Keratinocyte (primary cell): ENCODE data around the gene FLVCR2. TPM values are rescaled to one million over a fixed set of nuclear protein-coding genes. Genes with fewer than 3 reads are reported as not detected.

Experiments
- DNase-seq: peaks from one replicate; pipeline ENCODE4 v3.0.0-alpha.2; 2011; ENCODE audit warnings: low read depth, missing footprints, low spot score
- FAIRE-seq: peaks from 2 replicates; lab custom pipeline; 2011; peaks lifted over from hg19 to GRCh38; lab: Jason Lieb, UNC
- H2AFZ ChIP-seq: 2 replicates; pipeline ENCODE4 v1.6.0; 2012; ENCODE audit warnings: low read length, control low read depth, inconsistent platforms; ENCODE audit not compliant: control insufficient read depth
- H3K27ac ChIP-seq: 2 replicates; pipeline ENCODE4 v1.5.1; 2011; ENCODE audit warnings: low read length; ENCODE audit not compliant: control insufficient read depth, insufficient read depth
- H3K27me3 ChIP-seq: 3 replicates; pipeline ENCODE4 v1.6.0; 2011; ENCODE audit warnings: low read length; ENCODE audit not compliant: control insufficient read depth, insufficient read depth; ENCODE audit errors: extremely low read depth
- H3K36me3 ChIP-seq, 2 experiments: 2 replicates in 1 of 2; 3 replicates in 1 of 2; pipeline ENCODE4 v1.5.1; 2011; ENCODE audit warnings: low read length in 2 of 2, mild to moderate bottlenecking in 1 of 2; ENCODE audit not compliant: control insufficient read depth in 2 of 2, insufficient read depth in 2 of 2; ENCODE audit errors: extremely low read depth in 1 of 2
- H3K4me1 ChIP-seq: 3 replicates; pipeline ENCODE4 v1.5.1; 2011; ENCODE audit warnings: low read length; ENCODE audit not compliant: control insufficient read depth, insufficient read depth; ENCODE audit errors: extremely low read depth
- H3K4me2 ChIP-seq: 3 replicates; pipeline ENCODE4 v1.6.0; 2011; ENCODE audit warnings: low read depth, low read length; ENCODE audit not compliant: control insufficient read depth, insufficient read depth; ENCODE audit errors: extremely low read depth
- H3K4me3 ChIP-seq, 3 experiments: fragments of 200-600 bp in 1 of 3; sonication (generic) in 1 of 3; 2 replicates in 2 of 3; 3 replicates in 1 of 3; pipeline ENCODE4 v1.5.1; 2011 to 2016; ENCODE audit warnings: low read length in 3 of 3, mild to moderate bottlenecking in 3 of 3, control low read depth in 2 of 3, inconsistent platforms in 1 of 3, low read depth in 1 of 3, mixed read lengths in 1 of 3, mixed run types in 1 of 3, moderate library complexity in 1 of 3; ENCODE audit not compliant: control insufficient read depth in 2 of 3, insufficient read depth in 2 of 3; ENCODE audit errors: extremely low read depth in 1 of 3
- H3K79me2 ChIP-seq: 2 replicates; pipeline ENCODE4 v1.6.0; 2012; ENCODE audit warnings: low read length; ENCODE audit not compliant: control insufficient read depth, insufficient read depth
- H3K9ac ChIP-seq: 3 replicates; pipeline ENCODE4 v1.6.0; 2011; ENCODE audit warnings: low read length; ENCODE audit not compliant: control insufficient read depth, insufficient read depth; ENCODE audit errors: extremely low read depth
- H3K9me1 ChIP-seq: 3 replicates; pipeline ENCODE4 v1.6.0; 2011; ENCODE audit warnings: low read length; ENCODE audit not compliant: control insufficient read depth, insufficient read depth; ENCODE audit errors: extremely low read depth
- H3K9me3 ChIP-seq: 2 replicates; pipeline ENCODE4 v1.5.1; 2012; ENCODE audit warnings: low read depth, low read length; ENCODE audit not compliant: control insufficient read depth
- H4K20me1 ChIP-seq: 3 replicates; pipeline ENCODE4 v1.6.0; 2011; ENCODE audit warnings: low read length; ENCODE audit not compliant: control insufficient read depth, insufficient read depth; ENCODE audit errors: extremely low read depth
- CTCF ChIP-seq, 3 experiments: IDR thresholded peaks in 1 of 3; conservative IDR thresholded peaks in 1 of 3; optimal IDR thresholded peaks in 1 of 3; 2 replicates in 2 of 3; 3 replicates in 1 of 3; pipeline versions ENCODE3 to v1.5.1; 2011; ENCODE audit warnings: low read length in 3 of 3, mild to moderate bottlenecking in 3 of 3, moderate library complexity in 2 of 3, control low read depth in 1 of 3, inconsistent platforms in 1 of 3; ENCODE audit not compliant: insufficient read depth in 2 of 3; ENCODE audit errors: extremely low read depth in 1 of 3
- EZH2 ChIP-seq: IDR thresholded peaks from one replicate; pipeline ENCODE4 v1.6.1; 2012; ENCODE audit warnings: inconsistent platforms, mild to moderate bottlenecking, low read length, moderate library complexity
- dilution Hi-C: fragments of 300-500 bp; cut with MboI; formaldehyde crosslinking; loops from one replicate; pipeline ENCODE4 v1.7.0; 2020; ENCODE audit warnings: low sequenced_read_pairs; ENCODE audit not compliant: extremely low pct_ligation_motif_present
- polyA plus RNA-seq, 5 experiments: library from polyadenylated mRNA; depleted of rRNA in 3 of 5; stranded (reverse) in 3 of 5; stranded (forward) in 1 of 5; unstranded in 1 of 5; fragments of >200 nt; gene quantifications; 1 replicate in 1 of 5; 2 replicates in 3 of 5; 3 replicates in 1 of 5; pipeline versions ENCODE4 v1.2.1 to v1.2.3, GENCODE V29; 2011 to 2012; ENCODE audit warnings: missing spikeins in 2 of 5, low read depth in 1 of 5, low replicate concordance in 1 of 5

The FLVCR2 gene
- polyA plus RNA-seq, 1 donor (not counting 4 experiments of a cell fraction or from before 2014, with no cell fraction given) = 0.45 TPM

- Histone ChIP-seq H4K20me1 (no peaks in the 10 kb centered on the region), H3K27ac (no peak overlapping the region), H3K9ac (no peak overlapping the region), H3K79me2 (no peaks in the 10 kb centered on the region), H3K36me3 (peaks cover 27 to 37% of the 10 kb centered on the region in 2 experiments), H3K9me3 (no peaks in the 10 kb centered on the region), H3K27me3 (no peaks in the 10 kb centered on the region), H3K4me2 (no peak overlapping the region), H3K9me1 (no peaks in the 10 kb centered on the region), H3K4me1 (no peaks in the 10 kb centered on the region), H2AFZ (no peak overlapping the region), H3K4me3 (no peak overlapping the region)
- dilution Hi-C loops = no loop called here
- TF ChIP-seq EZH2 = no peak
- no peak for TF ChIP-seq CTCF (optimal IDR thresholded peaks at IDR 0.05 in 1 of 3, IDR thresholded peaks at IDR 0.05 in 1 of 3, conservative IDR thresholded peaks at IDR 0.05 in 1 of 3; ENCODE audit: extremely low read depth in 1 of 3, insufficient read depth in 2 of 3, low read length in 3 of 3)
- no peak for DNase-seq
- no peak for FAIRE-seq
These were observed 69.8 kb downstream of the FLVCR2 start for GRCh38 chr14:75648066-75648838.

GRCh38 chr14:75649337-75649736, 70.9 kb downstream of the FLVCR2 start:
- Histone ChIP-seq H2AFZ (no peak overlapping the region), H3K27me3 (no peaks in the 10 kb centered on the region), H3K4me2 (no peak overlapping the region), H3K36me3 (peaks cover 31 to 42% of the 10 kb centered on the region in 2 experiments), H3K4me1 (no peaks in the 10 kb centered on the region), H3K9me1 (no peaks in the 10 kb centered on the region), H3K79me2 (no peaks in the 10 kb centered on the region), H3K4me3 (no peak overlapping the region), H3K9me3 (no peaks in the 10 kb centered on the region), H3K9ac (no peak overlapping the region), H3K27ac (no peak overlapping the region), H4K20me1 (no peaks in the 10 kb centered on the region)
- TF ChIP-seq EZH2 (no peak), CTCF (optimal IDR thresholded peaks at IDR 0.05 in 1 of 3, IDR thresholded peaks at IDR 0.05 in 1 of 3, conservative IDR thresholded peaks at IDR 0.05 in 1 of 3; ENCODE audit: extremely low read depth in 1 of 3, insufficient read depth in 2 of 3, low read length in 3 of 3) (no peak)
- DNase-seq = no peak
- FAIRE-seq = no peak
- dilution Hi-C loops = no loop called here
